BLaER1 treated with 17β-estradiol and CSF1 and Interleukin-3, amounts not matched to agents 10 nM and 100 nM (cell line): ENCODE measurements around the gene ZNF462.

Experiments
- H3K27ac ChIP-seq, 11 experiments: shearing (Covaris generic); formaldehyde crosslinking; 2 replicates each; pipeline ENCODE4 v1.8.1; 2022
- H3K27me3 ChIP-seq, 11 experiments: shearing (Covaris generic); formaldehyde crosslinking; 2 replicates each; pipeline ENCODE4 v1.8.1; 2022
- H3K36me3 ChIP-seq, 11 experiments: shearing (Covaris generic); formaldehyde crosslinking; 2 replicates each; pipeline ENCODE4 v1.8.1; 2022
- H3K4me1 ChIP-seq, 10 experiments: shearing (Covaris generic); formaldehyde crosslinking; 2 replicates each; pipeline ENCODE4 v1.8.1; 2022
- H3K4me2 ChIP-seq, 11 experiments: shearing (Covaris generic); formaldehyde crosslinking; 2 replicates each; pipeline ENCODE4 v1.8.1; 2022
- H3K4me3 ChIP-seq, 10 experiments: shearing (Covaris generic); formaldehyde crosslinking; 2 replicates each; pipeline ENCODE4 v1.8.1; 2022
- H3K9ac ChIP-seq, 11 experiments: shearing (Covaris generic); formaldehyde crosslinking; 2 replicates each; pipeline ENCODE4 v1.8.1; 2022
- H3K9me3 ChIP-seq, 11 experiments: shearing (Covaris generic); formaldehyde crosslinking; replicated peaks in 1 of 11; 2 replicates each; pipeline ENCODE4 v1.8.1; 2022
- H4K20me1 ChIP-seq, 11 experiments: shearing (Covaris generic); formaldehyde crosslinking; 2 replicates each; pipeline ENCODE4 v1.8.1; 2022
- Cebpa-rat ChIP-seq, 11 experiments: shearing (Covaris generic); IDR thresholded peaks; 2 replicates each; pipeline ENCODE4 v1.8.1; 2022

The ZNF462 gene

GRCh38 chr9:106869028-106869427, 6.1 kb downstream of the ZNF462 start:
- Histone ChIP-seq H4K20me1 (no peaks in the 10 kb centered on the region), H3K4me1 (peaks cover 0 to 21% (median 11%) of the 10 kb centered on the region in 10 experiments; a peak in 12 of 20 replicates), H3K9me3 (no peaks in the 10 kb centered on the region), H3K9ac (no peak overlapping the region), H3K4me2 (peak overlapping the region in 3 of 11 experiments; percentile 39 to 54 (median 45); a peak in 4 of 22 replicates), H3K27ac (no peak overlapping the region), H3K4me3 (no peak overlapping the region), H3K36me3 (no peaks in the 10 kb centered on the region), H3K27me3 (no peaks in the 10 kb centered on the region)
- TF ChIP-seq Cebpa-rat (IDR thresholded peaks at IDR 0.05): no peak

GRCh38 chr9:106869458-106869857, 6.5 kb downstream of the ZNF462 start:
- no peak for TF ChIP-seq Cebpa-rat (IDR thresholded peaks at IDR 0.05)
- Histone ChIP-seq H4K20me1 (no peaks in the 10 kb centered on the region), H3K4me1 (peaks cover 0 to 20% (median 8%) of the 10 kb centered on the region in 10 experiments; a peak in 12 of 20 replicates), H3K27me3 (no peaks in the 10 kb centered on the region), H3K27ac (no peak overlapping the region), H3K9ac (no peak overlapping the region), H3K9me3 (no peaks in the 10 kb centered on the region), H3K4me3 (no peak overlapping the region), H3K36me3 (no peaks in the 10 kb centered on the region), H3K4me2 (no peak overlapping the region)

GRCh38 chr9:106872641-106873040, 9.7 kb downstream of the ZNF462 start:
- Histone ChIP-seq H3K36me3 (no peaks in the 10 kb centered on the region), H3K4me2 (no peak overlapping the region), H3K9ac (no peak overlapping the region), H3K4me1 (peaks cover 0 to 14% (median 2%) of the 10 kb centered on the region in 10 experiments; a peak in 9 of 20 replicates), H4K20me1 (no peaks in the 10 kb centered on the region), H3K9me3 (no peaks in the 10 kb centered on the region), H3K4me3 (no peak overlapping the region), H3K27ac (no peak overlapping the region), H3K27me3 (no peaks in the 10 kb centered on the region)
- TF ChIP-seq Cebpa-rat (IDR thresholded peaks at IDR 0.05): no peak

GRCh38 chr9:106874031-106874430, 11.1 kb downstream of the ZNF462 start:
- Histone ChIP-seq H3K9ac (no peak overlapping the region), H3K4me1 (no peaks in the 10 kb centered on the region), H3K9me3 (no peaks in the 10 kb centered on the region), H3K4me2 (no peak overlapping the region), H3K4me3 (no peak overlapping the region), H4K20me1 (no peaks in the 10 kb centered on the region), H3K36me3 (no peaks in the 10 kb centered on the region), H3K27me3 (no peaks in the 10 kb centered on the region), H3K27ac (no peak overlapping the region)
- TF ChIP-seq Cebpa-rat (IDR thresholded peaks at IDR 0.05): no peak

- no peaks in the 10 kb centered on the region for H3K9me3 ChIP-seq
- H3K4me1 ChIP-seq: no peaks in the 10 kb centered on the region
- no peaks in the 10 kb centered on the region; a peak in 1 of 22 replicates for H3K27me3 ChIP-seq
- no peak overlapping the region for H3K9ac ChIP-seq
- H3K4me3 ChIP-seq: no peak overlapping the region
- no peak overlapping the region for H3K27ac ChIP-seq
- no peaks in the 10 kb centered on the region for H3K36me3 ChIP-seq
- no peak overlapping the region for H3K4me2 ChIP-seq
- no peaks in the 10 kb centered on the region for H4K20me1 ChIP-seq
- no peak for TF ChIP-seq Cebpa-rat (IDR thresholded peaks at IDR 0.05)
Measured at GRCh38 chr9:106874652-106875051, 11.7 kb downstream of the ZNF462 start.

GRCh38 chr9:106875529-106875928, 12.6 kb downstream of the ZNF462 start:
- no peak overlapping the region for H3K4me2 ChIP-seq
- H3K36me3 ChIP-seq: no peaks in the 10 kb centered on the region
- no peak overlapping the region for H3K4me3 ChIP-seq
- no peaks in the 10 kb centered on the region for H3K4me1 ChIP-seq
- no peaks in the 10 kb centered on the region for H3K9me3 ChIP-seq
- H4K20me1 ChIP-seq: no peaks in the 10 kb centered on the region
- no peak overlapping the region for H3K27ac ChIP-seq
- no peak overlapping the region for H3K9ac ChIP-seq
- peaks cover 0 to 6% (median 0%) of the 10 kb centered on the region in 11 experiments; a peak in 1 of 22 replicates for H3K27me3 ChIP-seq
- no peak for TF ChIP-seq Cebpa-rat (IDR thresholded peaks at IDR 0.05)

- Histone ChIP-seq H3K9ac (no peak overlapping the region), H3K4me1 (peaks cover 0 to under 1% (median 0%) of the 10 kb centered on the region in 10 experiments; a peak in 1 of 20 replicates), H3K27ac (no peak overlapping the region), H4K20me1 (no peaks in the 10 kb centered on the region), H3K9me3 (0 out of 22 replicates have a peak, but pooled peaks cover 0 to 5% (median 0%) of the 10 kb centered on the region in 11 experiments), H3K27me3 (peaks cover 0 to 23% (median 0%) of the 10 kb centered on the region in 11 experiments; a peak in 3 of 22 replicates), H3K36me3 (no peaks in the 10 kb centered on the region; a peak in 1 of 22 replicates), H3K4me2 (no peak overlapping the region), H3K4me3 (no peak overlapping the region)
- TF ChIP-seq Cebpa-rat (IDR thresholded peaks at IDR 0.05): no peak
Measured at GRCh38 chr9:106877345-106877744, 14.4 kb downstream of the ZNF462 start.

GRCh38 chr9:106878081-106878837, 15.3 kb downstream of the ZNF462 start:
- Histone ChIP-seq H3K27me3 (peaks cover 0 to 31% (median 0%) of the 10 kb centered on the region in 11 experiments; a peak in 3 of 22 replicates), H3K4me3 (no peak overlapping the region), H3K9me3 (0 out of 22 replicates have a peak, but pooled peaks cover 0 to 5% (median 0%) of the 10 kb centered on the region in 11 experiments), H3K4me1 (peaks cover under 1 to 9% (median 8%) of the 10 kb centered on the region in 10 experiments; a peak in 17 of 20 replicates), H3K4me2 (no peak overlapping the region), H4K20me1 (no peaks in the 10 kb centered on the region), H3K36me3 (no peaks in the 10 kb centered on the region; a peak in 1 of 22 replicates), H3K9ac (no peak overlapping the region), H3K27ac (no peak overlapping the region)
- TF ChIP-seq Cebpa-rat (IDR thresholded peaks at IDR 0.05): no peak

- no peaks in the 10 kb centered on the region for H4K20me1 ChIP-seq
- no peak overlapping the region for H3K9ac ChIP-seq
- no peak overlapping the region for H3K4me3 ChIP-seq
- no peak overlapping the region for H3K27ac ChIP-seq
- peaks cover 0 to 31% (median 0%) of the 10 kb centered on the region in 11 experiments; a peak in 3 of 22 replicates for H3K27me3 ChIP-seq
- H3K4me1 ChIP-seq: peaks cover 7 to 15% (median 14%) of the 10 kb centered on the region in 10 experiments; a peak in 19 of 20 replicates
- H3K4me2 ChIP-seq: no peak overlapping the region
- H3K36me3 ChIP-seq: no peaks in the 10 kb centered on the region; a peak in 1 of 22 replicates
- no peak for TF ChIP-seq Cebpa-rat (IDR thresholded peaks at IDR 0.05)
- 0 out of 22 replicates have a peak, but pooled peaks cover 0 to 5% (median 0%) of the 10 kb centered on the region in 11 experiments for H3K9me3 ChIP-seq
Measured at GRCh38 chr9:106878934-106879333, 16.0 kb downstream of the ZNF462 start.
